ENCODE results near the gene NKX6-1.

DNA sequence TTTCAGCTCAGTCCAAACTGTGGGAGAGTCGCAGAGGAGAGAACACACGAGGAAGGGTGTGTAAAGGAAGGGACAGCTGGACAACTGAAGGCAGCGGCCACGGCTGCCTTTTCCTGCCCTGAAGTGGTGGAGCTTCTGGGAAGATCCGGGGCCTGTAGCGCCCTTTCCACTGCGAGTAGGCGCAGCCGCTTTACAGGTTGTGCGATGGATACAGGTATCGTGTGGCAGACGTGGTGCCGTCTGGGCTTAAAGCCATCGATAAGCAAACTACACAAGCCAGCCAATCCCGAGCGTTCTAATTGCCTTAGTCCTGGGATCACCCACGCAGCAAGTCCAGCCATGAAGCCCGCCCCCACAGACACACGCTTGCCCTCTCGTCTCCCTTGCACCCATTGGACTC is 15.4 kb downstream of the NKX6-1 start:
- TF ChIP-seq, protein P1, sequence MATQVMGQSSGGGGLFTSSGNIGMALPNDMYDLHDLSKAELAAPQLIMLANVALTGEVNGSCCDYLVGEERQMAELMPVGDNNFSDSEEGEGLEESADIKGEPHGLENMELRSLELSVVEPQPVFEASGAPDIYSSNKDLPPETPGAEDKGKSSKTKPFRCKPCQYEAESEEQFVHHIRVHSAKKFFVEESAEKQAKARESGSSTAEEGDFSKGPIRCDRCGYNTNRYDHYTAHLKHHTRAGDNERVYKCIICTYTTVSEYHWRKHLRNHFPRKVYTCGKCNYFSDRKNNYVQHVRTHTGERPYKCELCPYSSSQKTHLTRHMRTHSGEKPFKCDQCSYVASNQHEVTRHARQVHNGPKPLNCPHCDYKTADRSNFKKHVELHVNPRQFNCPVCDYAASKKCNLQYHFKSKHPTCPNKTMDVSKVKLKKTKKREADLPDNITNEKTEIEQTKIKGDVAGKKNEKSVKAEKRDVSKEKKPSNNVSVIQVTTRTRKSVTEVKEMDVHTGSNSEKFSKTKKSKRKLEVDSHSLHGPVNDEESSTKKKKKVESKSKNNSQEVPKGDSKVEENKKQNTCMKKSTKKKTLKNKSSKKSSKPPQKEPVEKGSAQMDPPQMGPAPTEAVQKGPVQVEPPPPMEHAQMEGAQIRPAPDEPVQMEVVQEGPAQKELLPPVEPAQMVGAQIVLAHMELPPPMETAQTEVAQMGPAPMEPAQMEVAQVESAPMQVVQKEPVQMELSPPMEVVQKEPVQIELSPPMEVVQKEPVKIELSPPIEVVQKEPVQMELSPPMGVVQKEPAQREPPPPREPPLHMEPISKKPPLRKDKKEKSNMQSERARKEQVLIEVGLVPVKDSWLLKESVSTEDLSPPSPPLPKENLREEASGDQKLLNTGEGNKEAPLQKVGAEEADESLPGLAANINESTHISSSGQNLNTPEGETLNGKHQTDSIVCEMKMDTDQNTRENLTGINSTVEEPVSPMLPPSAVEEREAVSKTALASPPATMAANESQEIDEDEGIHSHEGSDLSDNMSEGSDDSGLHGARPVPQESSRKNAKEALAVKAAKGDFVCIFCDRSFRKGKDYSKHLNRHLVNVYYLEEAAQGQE (IDR thresholded peaks at IDR 0.05; ENCODE audit: insufficient read depth in 1 of 2, low read depth in 2 of 2, low read length in 1 of 2), result no peak
- TF ChIP-seq, protein P2, sequence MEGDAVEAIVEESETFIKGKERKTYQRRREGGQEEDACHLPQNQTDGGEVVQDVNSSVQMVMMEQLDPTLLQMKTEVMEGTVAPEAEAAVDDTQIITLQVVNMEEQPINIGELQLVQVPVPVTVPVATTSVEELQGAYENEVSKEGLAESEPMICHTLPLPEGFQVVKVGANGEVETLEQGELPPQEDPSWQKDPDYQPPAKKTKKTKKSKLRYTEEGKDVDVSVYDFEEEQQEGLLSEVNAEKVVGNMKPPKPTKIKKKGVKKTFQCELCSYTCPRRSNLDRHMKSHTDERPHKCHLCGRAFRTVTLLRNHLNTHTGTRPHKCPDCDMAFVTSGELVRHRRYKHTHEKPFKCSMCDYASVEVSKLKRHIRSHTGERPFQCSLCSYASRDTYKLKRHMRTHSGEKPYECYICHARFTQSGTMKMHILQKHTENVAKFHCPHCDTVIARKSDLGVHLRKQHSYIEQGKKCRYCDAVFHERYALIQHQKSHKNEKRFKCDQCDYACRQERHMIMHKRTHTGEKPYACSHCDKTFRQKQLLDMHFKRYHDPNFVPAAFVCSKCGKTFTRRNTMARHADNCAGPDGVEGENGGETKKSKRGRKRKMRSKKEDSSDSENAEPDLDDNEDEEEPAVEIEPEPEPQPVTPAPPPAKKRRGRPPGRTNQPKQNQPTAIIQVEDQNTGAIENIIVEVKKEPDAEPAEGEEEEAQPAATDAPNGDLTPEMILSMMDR (IDR thresholded peaks at IDR 0.05), result no peak
- TF ChIP-seq TCF7L2 (IDR thresholded peaks at IDR 0.05; ENCODE audit: low read depth, low read length), result no peak

All from Panc1 (cell line).